HG03378 (cell line): ENCODE measurements around the gene SEC61G.

Experiments
- ATAC-seq: cut with Tn5 transposase; IDR thresholded peaks from one replicate; pipeline ENCODE4 v1.9.1; 2021; ENCODE audit warnings: mild to moderate bottlenecking, moderate library complexity; ENCODE audit not compliant: unreplicated experiment

Gene SEC61G

DNA sequence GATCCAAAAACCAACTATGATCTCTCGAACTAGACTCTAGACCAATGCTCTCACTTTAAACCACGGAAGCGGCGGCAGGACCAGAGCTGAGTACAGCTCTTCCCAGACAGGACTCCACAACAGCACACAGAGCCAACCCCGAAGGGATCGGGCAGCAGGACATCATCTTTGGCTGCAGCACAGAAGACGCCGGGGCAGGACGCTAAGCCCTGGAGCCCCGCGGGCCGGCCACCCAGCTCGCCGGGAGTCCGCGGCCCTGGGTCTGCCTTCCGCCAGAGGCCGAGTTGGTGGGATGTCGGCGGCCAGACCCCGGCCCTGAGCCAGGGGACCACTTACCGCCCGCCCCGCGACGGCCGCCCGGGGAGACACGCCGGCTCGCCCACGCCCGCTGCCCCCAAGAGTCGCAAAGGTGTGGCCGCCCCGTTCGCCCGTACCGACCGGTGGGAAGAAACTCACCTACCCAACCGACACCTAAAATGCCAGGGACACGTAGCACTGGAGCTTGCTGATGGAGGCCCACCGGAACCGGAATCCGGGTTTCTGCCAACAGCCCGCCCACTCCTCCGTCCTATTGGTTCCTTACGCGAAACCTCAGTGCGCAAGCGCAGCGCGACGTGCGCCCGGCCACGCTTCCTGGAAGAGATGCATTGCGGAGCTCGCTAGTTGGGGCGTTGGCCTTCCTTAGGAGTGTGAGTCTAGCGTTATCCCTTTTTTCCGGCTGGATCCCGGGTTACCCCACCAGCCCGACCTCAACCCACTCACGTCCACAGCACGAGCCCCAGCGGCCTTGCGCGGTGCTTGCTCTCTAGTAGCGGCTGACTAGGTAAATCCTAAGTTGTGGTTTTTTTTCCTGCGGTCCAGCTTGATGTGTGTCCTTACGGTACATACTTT, at the start of gene SEC61G:
TSS of gene SEC61G (minus strand) at position 510 of the 891 bp plus-strand sequence. CDS start 1,623 bp downstream, outside the sequence.
- ATAC-seq, result peak; percentile 95

DNA sequence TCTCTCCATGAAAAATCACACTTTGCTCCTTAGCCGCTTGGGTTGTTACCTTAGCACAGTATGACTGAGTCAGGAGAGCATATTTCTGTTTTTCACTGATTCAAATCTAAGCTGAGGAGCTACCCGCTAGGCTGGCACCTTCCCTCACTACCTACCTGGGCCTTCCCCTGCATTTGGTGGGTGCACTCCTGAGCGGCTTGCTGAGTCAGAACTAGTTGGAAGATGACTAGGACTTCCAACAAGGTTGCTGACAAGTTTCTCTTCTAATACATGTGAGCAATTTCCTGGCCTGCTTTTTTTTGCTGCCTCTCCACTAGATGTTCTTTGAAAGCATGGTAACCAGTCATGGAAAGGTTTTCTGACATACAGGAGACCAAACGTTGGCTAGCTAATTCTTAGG, 43.8 kb upstream of the SEC61G start:
- peak; percentile 82 for ATAC-seq

DNA sequence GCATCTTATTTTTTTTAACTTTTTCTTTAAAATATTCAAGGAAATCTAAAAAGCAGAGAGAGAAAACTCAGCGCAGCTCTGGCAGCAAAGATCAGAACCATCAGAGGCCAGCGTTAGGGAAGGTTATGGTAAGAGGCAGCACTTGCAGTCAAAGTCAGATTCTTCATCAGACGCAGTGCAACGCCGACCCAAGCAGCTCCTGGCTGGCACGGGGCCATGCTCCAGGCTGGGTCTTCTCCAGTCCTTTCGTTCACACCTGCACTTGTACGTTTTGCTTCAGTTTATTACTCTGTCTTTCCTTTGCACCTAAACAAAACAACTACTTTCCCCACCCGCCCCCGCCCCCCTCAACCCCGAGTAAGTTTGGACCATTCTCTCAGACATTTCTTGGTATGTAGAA, 43.1 kb upstream of the SEC61G start:
- no peak for ATAC-seq

DNA sequence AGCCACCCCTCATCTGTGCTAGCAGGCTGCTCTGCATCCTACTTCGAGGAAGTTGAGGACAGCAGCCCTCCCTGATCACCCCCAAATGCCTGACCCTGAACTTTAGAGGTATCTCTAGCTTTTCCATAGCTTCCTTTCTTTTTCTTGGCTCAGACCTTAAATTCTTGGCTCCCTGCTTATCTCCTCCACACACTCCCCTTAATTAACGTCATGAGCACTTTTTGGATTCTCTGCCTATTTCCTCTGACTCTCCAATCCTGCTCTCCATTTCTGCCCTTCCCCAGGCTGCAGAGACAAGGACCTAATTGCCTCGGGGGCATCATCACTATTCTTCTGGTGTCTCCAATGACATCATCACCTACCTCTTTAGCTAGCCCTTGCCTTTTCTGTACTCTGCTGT, 40.8 kb upstream of the SEC61G start:
- ATAC-seq, result no peak

DNA sequence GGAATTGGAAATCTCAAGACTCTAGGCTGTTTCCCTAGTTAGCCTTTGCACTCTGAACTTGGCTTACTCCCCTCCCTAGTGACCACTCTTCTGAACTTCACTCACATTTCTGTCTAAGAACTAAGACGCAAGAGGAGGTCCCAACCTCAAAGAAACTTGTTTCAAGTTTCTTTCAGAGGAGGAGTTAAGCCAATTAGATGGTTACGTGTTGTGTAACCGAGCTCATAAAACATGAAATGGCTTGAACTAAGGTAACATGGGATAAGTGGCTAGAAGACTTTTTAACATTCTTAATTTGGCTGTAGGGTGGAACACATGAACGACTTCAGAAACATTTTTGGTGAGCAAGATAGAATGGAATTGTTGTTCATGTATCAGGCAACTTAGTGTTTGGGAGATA, 39.5 kb upstream of the SEC61G start:
- ATAC-seq, result no peak

DNA sequence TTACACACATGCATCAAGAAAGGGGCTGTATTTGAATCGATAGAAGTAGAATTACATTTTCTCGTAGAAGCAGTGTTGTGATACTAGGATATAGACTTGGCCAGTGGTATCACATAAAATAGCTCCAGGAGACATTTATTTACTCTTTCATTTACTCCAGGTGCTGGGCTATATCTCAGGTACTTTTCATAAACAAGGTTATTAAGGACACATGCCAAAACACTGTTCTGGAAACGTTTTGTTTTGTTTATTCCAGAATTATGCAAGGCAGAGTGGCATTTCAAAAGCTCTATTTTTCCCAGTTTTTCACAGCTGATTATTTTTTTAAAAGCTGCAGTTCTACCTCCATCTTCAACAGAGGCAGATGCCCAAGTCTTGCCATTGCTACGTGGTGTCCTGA, 37.8 kb upstream of the SEC61G start:
- no peak for ATAC-seq

DNA sequence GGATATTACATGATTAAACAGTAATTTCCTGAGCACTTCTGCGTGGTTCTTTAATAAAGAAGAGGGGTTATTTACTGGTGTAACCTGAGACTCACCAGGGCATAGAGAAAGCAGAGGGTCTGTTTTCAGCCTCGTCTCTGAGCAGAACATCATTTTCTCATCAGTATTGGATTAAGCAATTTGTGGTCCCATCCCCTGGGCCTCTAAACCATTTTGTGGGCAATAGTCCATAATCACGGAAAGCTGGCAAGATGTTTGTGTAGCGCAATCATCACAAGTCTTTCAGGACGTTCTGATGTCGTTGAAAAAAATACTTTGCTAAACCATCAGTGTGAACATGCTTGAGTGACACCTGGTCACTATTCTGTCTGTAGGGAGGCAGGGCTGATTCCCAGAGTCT, 37.1 kb upstream of the SEC61G start:
- no peak for ATAC-seq

DNA sequence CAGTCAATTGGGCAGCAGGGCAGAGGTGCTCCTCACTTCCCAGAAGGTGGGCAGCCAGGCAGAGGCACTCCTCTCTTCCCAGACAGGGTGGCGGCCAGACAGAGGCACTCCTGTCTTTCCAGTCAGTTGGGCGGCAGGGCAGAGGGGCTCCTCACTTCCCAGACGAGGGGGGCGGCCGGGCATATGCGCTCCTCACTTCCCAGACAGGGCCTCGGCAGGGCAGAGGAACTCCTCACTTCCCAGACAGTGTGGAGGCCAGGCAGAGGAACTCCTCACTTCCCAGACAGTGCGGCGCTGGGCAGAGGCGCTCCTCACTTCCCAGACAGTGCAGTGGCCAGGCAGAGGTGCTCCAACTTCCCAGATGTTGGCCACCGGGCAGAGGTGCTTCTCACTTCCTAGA, 33.4 kb upstream of the SEC61G start:
- no peak for ATAC-seq

DNA sequence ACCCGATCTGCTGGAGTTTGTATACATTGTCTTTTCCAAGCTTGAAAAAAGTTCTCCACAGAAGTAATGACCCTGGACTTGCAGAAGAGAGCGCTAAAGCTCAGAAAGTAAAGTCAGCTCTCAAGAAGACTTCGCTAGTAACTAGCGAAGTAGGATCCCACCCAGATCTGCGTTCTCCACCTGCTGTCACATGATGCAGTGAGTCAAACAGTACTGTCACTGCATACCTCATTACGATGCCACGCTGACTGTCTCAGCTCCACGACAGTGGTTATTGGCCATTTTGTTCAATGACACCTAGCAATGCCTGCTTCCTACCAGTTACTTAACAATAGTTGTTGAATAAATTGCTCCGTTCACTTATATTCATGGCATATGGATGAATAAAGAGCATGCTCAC, 29.7 kb upstream of the SEC61G start:
- ATAC-seq, result peak; percentile 91

DNA sequence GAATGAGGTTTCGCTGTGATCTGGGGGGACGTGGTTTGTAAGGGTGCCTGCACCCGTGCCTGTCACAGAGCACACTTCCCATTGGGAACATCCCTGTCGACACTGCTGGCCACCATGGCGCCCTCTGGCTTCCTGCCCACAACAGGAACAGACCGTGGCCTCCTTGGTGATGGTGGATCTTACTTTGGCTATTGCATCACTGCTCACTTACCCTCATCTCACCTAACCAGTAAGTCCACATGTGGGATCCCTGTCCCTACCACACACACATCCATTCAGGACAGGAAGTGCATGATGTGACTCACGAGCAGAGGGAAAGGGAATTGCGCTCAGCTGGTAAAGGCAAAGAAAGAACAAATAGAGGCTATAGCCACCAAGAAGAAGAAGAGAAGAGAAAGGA, 26.2 kb upstream of the SEC61G start:
- no peak for ATAC-seq

DNA sequence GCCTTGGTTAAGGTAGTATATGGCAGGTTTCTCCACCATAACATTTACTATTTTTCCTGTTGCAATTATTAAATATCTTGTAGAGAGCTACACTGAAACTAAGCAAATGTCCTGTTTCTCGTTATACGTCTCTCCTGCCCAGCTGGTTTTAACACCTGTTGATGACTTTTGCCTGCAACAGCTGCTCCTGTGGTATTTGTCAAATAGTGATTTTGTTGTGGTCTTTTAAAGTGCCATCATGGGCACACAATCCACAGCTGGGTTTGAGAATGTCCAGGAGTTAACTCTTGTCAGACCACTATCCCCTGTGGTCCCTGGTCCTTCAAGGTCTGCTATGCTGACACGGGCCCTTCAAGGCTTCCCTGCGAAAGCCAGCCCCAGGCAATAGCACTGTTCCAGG, 24.9 kb upstream of the SEC61G start:
- ATAC-seq, result no peak

DNA sequence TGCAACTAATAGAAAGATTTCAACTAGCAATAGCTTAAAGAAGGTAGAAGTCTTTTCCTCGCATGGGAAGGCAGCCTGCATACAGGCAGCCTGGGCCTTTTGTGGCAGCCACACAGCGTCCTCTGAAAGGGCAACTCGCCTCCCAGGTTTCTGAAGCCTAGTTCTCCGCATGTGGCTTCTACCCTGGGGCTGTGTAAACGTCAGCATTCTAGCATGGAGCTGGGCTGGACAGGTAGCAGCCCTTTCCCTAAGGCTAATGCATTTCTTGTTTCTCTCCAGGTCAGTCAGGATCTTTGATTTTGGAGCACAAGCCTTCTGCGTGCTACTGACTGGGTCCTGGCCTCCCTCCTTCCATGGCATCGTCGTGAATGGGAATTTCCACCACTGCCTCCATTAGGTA, 23.8 kb upstream of the SEC61G start:
- no peak for ATAC-seq

DNA sequence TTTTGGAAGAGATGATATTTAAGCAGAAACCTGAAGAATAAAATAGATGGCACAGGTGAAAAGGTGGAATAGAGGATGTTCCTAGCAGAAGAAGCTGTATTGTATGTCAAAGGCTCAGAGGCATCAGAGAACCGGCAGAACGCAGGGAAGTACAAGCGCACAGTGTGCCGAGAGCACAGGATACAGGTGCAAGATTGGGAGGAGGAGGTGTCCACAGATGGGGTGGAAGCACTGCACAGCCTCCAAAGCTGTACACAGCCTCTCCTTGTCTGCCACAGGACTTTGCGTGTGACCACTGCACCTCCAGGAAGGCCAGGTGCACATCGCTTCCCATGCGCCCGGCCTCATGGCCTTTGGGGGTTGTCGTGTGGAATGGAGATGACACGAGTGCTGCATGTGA, 23.3 kb upstream of the SEC61G start:
- no peak for ATAC-seq

DNA sequence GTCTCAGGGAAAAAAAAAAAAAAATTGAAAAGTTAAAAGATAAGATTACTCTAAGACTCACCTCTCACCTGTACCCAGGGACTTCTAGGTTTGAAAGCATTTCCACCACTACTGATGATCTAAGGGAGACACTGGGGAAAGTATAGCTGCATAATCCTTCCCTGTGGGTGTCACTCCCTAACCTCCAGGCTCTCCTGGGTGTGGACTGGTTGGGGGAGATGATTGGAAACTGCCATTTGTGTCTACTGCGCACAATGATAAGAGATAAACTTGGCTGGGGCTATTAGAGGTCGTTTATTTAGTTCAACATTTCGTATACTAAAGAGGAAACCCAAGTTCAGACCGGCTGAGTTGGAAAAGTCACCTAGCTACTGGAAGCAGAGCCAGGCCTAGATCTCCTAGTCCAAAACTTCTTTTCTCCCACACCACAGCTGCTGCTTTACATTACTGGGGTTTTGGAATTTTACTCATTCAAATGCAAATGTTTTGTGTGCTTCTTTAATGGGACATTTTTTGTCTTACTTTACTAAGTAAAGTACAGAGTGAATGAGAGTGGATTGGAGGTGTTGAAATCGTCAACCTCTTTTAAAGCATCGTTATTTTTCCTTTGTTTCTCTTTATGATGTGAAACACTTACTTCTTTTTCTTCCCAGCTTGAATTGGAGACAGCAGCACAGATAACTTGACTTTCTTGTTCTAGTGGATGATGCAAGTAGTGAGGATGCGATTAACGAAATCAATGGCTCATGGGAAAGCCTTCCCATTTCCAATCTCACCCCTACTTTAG, 22.3 kb upstream of the SEC61G start:
- ATAC-seq, result no peak

DNA sequence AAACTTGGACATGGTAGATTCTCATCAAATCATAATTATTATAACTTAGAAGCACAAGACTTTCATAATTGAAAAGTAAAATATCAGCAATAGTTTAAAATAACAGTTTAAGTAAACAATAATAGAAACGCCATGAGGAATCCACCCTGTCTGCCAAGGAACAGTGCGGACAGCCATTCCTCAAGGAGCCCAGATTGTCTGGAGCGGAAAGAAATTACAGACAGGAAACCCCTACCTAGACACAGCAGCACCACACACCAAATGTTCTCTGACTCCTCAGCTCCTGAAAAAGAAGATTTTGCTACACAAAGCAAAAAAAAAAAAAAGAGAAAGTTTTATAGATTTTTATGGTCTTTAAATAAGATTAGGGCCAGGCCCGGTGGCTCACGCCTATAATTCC, 21.5 kb upstream of the SEC61G start:
- no peak for ATAC-seq

DNA sequence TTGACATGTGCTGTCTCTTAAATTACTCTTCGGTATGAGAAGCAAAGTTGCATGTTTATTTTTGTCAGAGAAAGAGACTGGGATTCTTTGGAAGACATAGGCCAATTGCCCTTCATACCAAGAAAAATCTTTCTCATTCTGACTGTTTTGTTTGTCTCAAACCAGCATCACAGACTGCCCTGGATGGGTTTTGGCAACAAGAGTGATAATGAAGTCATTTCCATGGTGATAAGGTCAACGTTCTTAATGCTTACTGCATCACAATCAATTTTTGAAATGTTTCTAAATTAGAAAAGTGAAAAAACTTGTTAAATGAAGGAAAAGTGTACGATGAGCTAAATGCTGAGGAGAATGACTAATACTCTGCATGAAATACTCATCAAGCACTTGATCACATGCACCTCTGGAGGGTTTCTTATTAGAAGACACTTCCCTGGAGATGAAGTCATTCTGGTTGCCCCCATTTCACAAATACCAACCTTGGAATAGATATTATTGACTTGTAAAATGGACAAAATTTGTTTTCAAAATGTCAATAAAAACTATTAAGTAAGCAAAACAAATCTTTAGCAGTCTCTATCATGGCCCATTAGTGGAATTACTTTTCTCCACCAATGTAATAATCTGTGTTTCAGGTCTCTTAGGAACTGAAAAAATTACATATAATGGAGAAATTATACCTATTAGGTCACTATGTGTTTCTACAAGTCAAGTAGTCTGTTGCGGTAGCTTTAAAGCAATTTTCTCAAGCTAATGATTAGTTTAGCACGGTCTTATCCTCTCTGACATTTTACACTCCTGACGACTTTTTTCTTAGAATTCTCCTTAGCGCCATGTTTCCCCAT, 19.9 kb upstream of the SEC61G start:
- ATAC-seq, result no peak

DNA sequence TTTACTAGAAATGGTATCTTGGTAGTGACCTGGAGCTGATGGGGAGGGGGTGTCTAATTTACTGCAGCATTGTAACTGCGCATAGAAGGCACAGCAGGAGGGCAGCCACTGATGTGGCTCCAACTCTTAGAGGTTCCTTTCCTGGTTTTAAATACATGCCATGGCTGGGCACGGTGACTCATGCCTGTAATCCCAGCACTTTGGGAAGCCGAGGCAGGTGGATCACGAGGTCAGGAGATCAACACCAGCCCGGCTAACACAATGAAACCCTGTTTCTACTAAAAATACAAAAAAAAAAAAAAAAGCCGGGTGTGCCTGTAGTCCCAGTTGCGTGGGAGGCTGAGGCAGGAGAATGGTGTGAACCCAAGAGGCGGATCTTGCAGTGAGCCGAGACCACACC, 19.2 kb upstream of the SEC61G start:
- no peak for ATAC-seq

DNA sequence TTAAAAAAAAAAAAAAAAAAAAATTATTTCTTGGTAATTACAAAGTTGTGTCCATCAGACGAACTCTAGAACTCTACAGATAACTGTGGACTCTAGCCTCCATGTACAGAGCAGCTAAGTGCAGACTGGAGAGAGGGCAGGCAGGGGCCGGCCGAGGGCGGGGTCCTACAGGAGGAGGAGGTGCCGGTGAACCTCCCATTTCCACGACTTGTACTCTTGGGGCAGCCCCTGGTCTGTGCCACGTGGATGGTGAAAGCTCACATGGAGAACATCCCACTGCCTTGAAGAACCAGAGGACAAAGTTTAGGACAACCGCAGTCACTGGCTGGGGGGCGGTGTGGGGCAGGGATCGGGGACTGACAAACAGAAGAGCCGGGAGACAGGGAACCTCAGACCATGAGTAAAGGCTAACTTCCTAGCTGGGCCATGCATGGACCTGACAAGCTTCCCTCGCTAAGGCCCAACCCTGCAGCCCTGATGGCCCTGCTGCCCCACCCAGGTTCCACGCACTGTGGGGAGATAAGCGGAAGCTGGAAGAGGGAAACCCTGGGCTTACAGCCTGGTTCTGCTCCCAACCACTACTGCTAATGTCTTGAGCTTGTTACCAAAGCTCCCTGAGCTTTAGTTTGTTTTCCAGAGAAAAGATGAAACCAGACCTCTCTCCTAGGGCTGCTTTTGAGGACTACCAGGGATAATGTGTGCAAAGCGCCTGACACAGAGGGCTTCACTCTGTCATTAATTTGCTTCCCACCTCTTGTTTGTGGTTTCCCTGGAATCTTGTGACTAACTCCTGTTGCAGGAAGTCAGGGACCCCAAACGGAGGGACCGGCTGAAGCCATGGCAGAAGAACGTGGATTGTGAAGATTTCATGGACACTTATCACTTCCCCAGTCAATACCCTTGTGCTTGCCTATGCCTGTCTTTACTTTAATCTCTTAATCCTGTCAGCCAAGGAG, 16.1 kb upstream of the SEC61G start:
- no peak for ATAC-seq

DNA sequence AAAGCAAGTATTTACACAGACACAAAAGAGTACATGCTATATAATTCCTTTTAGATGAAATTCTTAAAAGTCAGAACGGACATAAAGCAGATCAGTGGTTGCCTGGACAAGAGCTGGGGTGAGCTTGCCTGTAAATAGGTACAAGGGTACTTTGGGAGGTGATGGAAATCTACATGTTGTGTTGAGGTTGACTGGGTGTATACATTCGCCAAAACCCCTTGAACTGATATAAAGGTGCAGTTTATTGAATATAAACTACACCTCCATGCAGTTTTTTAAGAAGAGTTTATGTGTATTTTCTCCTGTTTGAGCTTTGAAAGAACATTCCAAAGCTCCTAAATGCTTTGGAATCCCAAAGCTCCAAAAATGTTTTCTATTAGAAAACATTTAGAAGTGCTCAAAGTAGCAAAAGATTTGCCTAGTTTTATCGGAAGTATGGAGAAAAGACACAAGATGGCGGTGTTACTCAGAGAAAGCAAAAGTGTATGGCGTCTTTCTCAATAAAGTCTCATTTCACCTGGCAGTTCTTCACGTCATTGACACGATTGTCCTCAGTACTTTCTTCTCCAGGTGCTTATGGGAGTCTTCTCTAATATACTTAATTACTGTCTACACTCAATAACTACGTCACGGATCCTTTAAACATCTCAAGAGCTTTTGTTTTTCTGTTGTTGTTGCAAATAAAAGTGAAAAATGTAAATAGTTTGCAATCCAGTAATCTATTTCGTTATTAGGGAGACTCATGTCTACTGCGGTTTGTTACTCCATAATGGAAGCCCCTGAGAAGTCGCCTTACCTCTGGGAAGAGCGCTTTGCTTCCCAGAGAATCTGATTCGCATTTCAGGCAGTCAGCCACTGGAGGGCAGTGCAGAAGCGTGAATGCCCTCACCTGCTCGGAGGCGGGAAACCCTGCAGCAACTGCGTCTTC, 14.7 kb upstream of the SEC61G start:
- peak; percentile 87 for ATAC-seq
